ENCODE measurements around the gene UGT2A3.

- no peak for TF ChIP-seq CTCF (IDR thresholded peaks at IDR 0.05)
- no peak for TF ChIP-seq POLR2A (IDR thresholded peaks at IDR 0.05)
Observed at GRCh38 chr4:68953056-68953596, 1.5 kb upstream of the UGT2A3 start.
